ENCODE measurements around the gene OPN3. TPM values are rescaled to one million over a fixed set of nuclear protein-coding genes. Genes with fewer than 3 reads are reported as not detected.

Gene OPN3
- total and polyA plus RNA-seq, 2 donors (not counting 3 experiments of a cell fraction or from before 2014, with no cell fraction given): 16.1 to 23.9 TPM

- intact Hi-C loops (cut with micrococcal nuclease): no loop called here
- Histone ChIP-seq H3K27me3 (ENCODE audit: control insufficient read depth in 2 of 2, insufficient read depth in 2 of 2, low read length in 2 of 2) (no peaks in the 10 kb centered on the region), H3K4me1 (ENCODE audit: control insufficient read depth, extremely low read depth, insufficient read depth, low read length) (peaks cover 12% of the 10 kb centered on the region), H3K4me2 (ENCODE audit: insufficient read depth, low read length) (no peak overlapping the region), H4K20me1 (replicated peaks; ENCODE audit: control insufficient read depth, extremely low read depth, insufficient read depth, low read length) (no peaks in the 10 kb centered on the region), H3K9me3 (replicated peaks; ENCODE audit: control insufficient read depth, insufficient read depth, low read length) (no peaks in the 10 kb centered on the region), H3K27ac (ENCODE audit: insufficient read depth, low read depth, low read length) (no peak overlapping the region), H3K79me2 (ENCODE audit: control insufficient read depth, insufficient read depth, low read length) (no peaks in the 10 kb centered on the region), H3K36me3 (ENCODE audit: control insufficient read depth in 2 of 2, extremely low read depth in 1 of 2, insufficient read depth in 2 of 2, low read length in 2 of 2) (no peaks in the 10 kb centered on the region), H3K9me1 (replicated peaks; ENCODE audit: control insufficient read depth, extremely low read depth, insufficient read depth, low read length) (no peaks in the 10 kb centered on the region), H3K9ac (replicated peaks; ENCODE audit: extremely low read depth, insufficient read depth, low read length) (no peak overlapping the region), H2AFZ (ENCODE audit: low read depth, low read length) (no peak overlapping the region), H3K4me3 (replicated peaks in 1 of 3; ENCODE audit: insufficient read depth in 1 of 3, low read depth in 1 of 3, low read length in 3 of 3) (no peak overlapping the region)
- ChIA-PET CTCF (interaction anchor here (0.6 to 1.2 kb wide), 2 partner anchors 34 to 376 kb away, joined by 3 to 6 read pairs; no protein-coding TSS in a partner anchor), POLR2A (no interaction called here)
- FAIRE-seq (no peak), DNase-seq (ENCODE audit: low read depth, low spot score) (no peak)
- no peak for TF ChIP-seq EZH2 (IDR thresholded peaks at IDR 0.05; ENCODE audit: borderline replicate concordance, low read depth, low read length, severe bottlenecking)
- no peak for TF ChIP-seq JUN (IDR thresholded peaks at IDR 0.05; ENCODE audit: borderline replicate concordance, insufficient read depth, insufficient read length, low read depth)
- TF ChIP-seq FOS (IDR thresholded peaks at IDR 0.05; ENCODE audit: borderline replicate concordance, insufficient read depth, low read length): no peak
- TF ChIP-seq POLR2AphosphoS5 (IDR thresholded peaks at IDR 0.05; ENCODE audit: insufficient read depth, low read depth, low read length): no peak
- TF ChIP-seq POLR2A (IDR thresholded peaks at IDR 0.05; ENCODE audit: low read depth, low read length): no peak
- no peak for TF ChIP-seq CTCF (IDR thresholded peaks at IDR 0.05; ENCODE audit: extremely low read depth in 1 of 2, insufficient read depth in 1 of 2, low read depth in 1 of 2, low read length in 2 of 2)
- TF ChIP-seq MYC (IDR thresholded peaks at IDR 0.05; ENCODE audit: low read depth, low read length): no peak
- no peak for TF ChIP-seq MAX (IDR thresholded peaks at IDR 0.05; ENCODE audit: insufficient read depth, insufficient read length)
- TF ChIP-seq GATA2 (IDR thresholded peaks at IDR 0.05; ENCODE audit: insufficient read depth, insufficient read length, low read depth, low read length): no peak
- BruUV-seq (replicated peaks): no TSS peak
- dilution Hi-C loops (cut with MboI; ENCODE audit: extremely low pct_ligation_motif_present, low sequenced_read_pairs): no loop called here
These were observed 5.0 kb upstream of the OPN3 start for GRCh38 chr1:241645199-241645598.
